H7 (cell line): ENCODE results near the gene SRP19. TPM values are rescaled to one million over a fixed set of nuclear protein-coding genes. Genes with fewer than 3 reads are reported as not detected.
"Not testable (repeated sequence)": the region's sequence is repeated elsewhere in the genome, so short reads cannot be mapped to it uniquely, and the experiment has no call there.

Experiments used
- DNase-seq: peaks from one replicate; pipeline ENCODE4 v3.0.0; 2012
- H3K27me3 ChIP-seq: 2 replicates; pipeline ENCODE4 v1.6.0; 2011; ENCODE audit warnings: mild to moderate bottlenecking, low read length; ENCODE audit not compliant: control insufficient read depth, insufficient read depth
- H3K36me3 ChIP-seq: replicated peaks from 2 replicates; pipeline ENCODE4 v1.5.1; 2011; ENCODE audit warnings: low read length; ENCODE audit not compliant: control insufficient read depth, insufficient read depth
- H3K4me3 ChIP-seq: 2 replicates; pipeline ENCODE4 v1.5.1; 2011; ENCODE audit warnings: low read depth, mild to moderate bottlenecking, control low read depth, low read length, moderate library complexity; ENCODE audit not compliant: insufficient read depth
- total RNA-seq: library from RNA; depleted of rRNA; stranded (reverse); fragments of >200 nt; shearing (Covaris generic); gene quantifications from 2 replicates; pipeline ENCODE4 v1.2.3, GENCODE V29; 2014

The SRP19 gene
- total RNA-seq, 1 experiment from 2014 or later: 72.7 TPM

DNA sequence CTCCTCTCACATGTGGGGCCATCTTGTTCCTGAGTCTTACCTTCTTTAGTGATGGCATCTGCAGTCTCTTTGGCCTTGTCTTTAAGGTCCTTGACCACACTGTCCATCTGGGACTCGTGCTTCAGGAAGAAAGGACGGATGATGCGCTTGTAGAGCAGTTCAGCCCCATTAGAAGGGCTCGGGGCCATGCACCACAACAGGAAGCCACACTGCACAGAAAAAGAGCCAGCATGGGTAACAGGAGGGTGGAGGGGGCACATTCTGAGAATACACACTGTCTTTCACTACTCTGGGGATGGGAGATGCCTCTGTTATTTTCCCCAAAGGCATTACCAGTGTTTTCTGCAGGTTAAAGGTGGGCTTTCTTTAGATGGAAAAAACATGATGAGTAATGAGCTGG is 25.9 kb downstream of the SRP19 start:
- H3K4me3 ChIP-seq: no peak overlapping the region
- no peaks in the 10 kb centered on the region for H3K27me3 ChIP-seq
- peaks cover 12% of the 10 kb centered on the region for H3K36me3 ChIP-seq
- no peak for DNase-seq

DNA sequence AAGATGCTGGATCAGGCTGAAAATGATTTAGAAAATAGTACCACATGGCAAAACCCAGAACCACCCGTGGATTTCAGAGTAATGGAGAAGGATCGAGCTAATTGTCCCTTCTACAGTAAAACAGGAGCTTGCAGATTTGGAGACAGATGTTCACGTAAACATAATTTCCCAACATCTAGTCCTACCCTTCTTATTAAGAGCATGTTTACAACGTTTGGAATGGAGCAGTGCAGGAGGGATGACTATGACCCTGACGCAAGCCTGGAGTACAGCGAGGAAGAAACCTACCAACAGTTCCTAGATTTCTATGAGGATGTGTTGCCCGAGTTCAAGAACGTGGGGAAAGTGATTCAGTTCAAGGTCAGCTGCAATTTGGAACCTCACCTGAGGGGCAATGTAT is 31.0 kb downstream of the SRP19 start:
- not testable (repeated sequence) for H3K36me3 ChIP-seq

DNA sequence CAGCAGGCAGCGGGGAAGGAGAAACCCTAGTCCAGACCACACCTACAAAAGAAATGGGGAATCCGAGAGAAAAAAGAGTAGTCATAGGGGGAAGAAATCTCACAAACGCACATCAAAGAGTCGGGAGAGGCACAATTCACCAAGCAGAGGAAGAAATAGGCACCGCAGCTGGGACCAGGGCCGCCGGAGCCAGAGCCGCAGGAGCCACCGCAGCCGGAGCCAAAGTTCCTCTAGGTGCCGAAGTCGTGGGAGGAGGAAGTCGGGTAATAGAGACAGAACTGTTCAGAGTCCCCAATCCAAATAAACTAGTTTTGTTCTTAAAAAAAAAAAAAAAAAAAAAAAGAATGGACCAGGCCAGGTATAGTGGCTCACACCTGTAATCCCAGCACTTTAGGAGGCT is 31.7 kb downstream of the SRP19 start:
- no peak overlapping the region for H3K4me3 ChIP-seq
- peaks cover 2% of the 10 kb centered on the region for H3K36me3 ChIP-seq
- no peak for DNase-seq
- no peaks in the 10 kb centered on the region for H3K27me3 ChIP-seq

More for the DNA sequence above, 31.0 kb downstream of the SRP19 start:
- not testable (repeated sequence) for H3K4me3 ChIP-seq, H3K27me3 ChIP-seq, DNase-seq

- peaks cover 2% of the 10 kb centered on the region for H3K36me3 ChIP-seq
- no peak overlapping the region for H3K4me3 ChIP-seq
- DNase-seq: no peak
- no peaks in the 10 kb centered on the region for H3K27me3 ChIP-seq
Measured at GRCh38 chr5:112895682-112896081, 34.6 kb downstream of the SRP19 start.

GRCh38 chr5:112902561-112902960 is 41.5 kb downstream of the SRP19 start:
- no peak for DNase-seq
- Histone ChIP-seq H3K36me3 (peaks cover 1% of the 10 kb centered on the region; the same call in 1 of the 2 replicates), H3K27me3 (no peaks in the 10 kb centered on the region), H3K4me3 (no peak overlapping the region)

DNA sequence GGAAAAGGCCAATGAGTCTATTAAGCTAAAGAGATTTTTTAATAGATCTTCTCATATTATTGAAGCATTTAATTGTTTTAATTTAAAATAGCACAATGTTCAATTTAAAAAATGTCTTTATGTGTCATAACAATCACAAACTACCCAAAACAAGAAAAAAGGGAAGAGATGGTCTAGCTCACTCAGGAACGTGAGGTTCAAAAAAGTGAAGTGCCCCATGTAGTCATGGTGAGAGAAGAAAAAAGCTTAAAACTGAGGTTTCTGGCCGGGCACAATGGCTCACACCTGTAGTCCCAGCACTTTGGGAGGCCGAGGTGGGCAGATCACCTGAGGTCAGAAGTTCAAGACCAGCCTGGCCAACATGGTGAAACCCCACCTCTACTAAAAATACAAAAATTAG is 43.9 kb downstream of the SRP19 start:
- not testable (repeated sequence) for DNase-seq, H3K36me3 ChIP-seq, H3K4me3 ChIP-seq, H3K27me3 ChIP-seq

DNA sequence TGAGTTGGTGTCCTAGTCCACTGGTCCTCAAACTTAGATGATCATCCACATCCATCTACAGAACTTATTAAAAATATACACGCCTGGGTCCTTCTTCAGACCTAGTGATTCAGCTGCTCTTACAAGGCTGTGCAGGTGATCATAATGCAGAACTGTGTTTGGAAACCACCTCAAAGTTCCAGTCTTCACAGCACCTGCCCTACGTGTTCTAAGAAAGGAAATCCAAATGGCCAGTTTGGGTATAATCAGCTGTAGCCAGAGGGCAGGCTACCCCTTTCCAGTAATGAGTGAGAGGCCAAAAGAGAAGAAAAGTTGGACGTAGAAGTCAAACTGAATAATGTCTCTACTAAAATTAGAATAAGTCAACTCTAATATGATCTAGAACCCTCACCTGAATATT is 45.5 kb downstream of the SRP19 start:
- peaks cover 6% of the 10 kb centered on the region; the same call in 1 of the 2 replicates for H3K36me3 ChIP-seq
- no peak for DNase-seq
- H3K4me3 ChIP-seq: no peak overlapping the region
- H3K27me3 ChIP-seq: no peaks in the 10 kb centered on the region

DNA sequence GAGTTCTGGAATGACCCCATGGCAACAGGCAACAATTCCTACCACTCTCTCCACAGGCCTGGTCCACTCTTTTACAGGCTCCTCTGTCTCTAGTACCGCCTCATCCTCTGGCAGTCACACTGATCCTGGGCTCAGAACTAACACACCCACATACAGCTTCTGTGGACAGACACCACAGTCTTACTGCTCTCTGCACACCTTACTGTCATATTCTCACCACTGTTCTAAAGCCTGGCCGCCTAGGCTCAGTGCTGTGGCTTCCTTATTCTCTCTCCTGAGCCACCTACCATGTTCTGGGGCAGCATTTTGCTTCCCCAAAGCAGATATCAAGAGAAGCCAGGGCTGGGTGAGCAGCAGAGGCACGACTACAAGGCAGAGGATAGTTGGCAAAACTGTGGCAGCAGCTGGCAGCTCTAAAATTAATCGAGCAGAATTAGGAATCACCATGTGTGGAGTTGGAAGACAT is 46.1 kb downstream of the SRP19 start:
- no peaks in the 10 kb centered on the region for H3K27me3 ChIP-seq
- DNase-seq: no peak

DNA sequence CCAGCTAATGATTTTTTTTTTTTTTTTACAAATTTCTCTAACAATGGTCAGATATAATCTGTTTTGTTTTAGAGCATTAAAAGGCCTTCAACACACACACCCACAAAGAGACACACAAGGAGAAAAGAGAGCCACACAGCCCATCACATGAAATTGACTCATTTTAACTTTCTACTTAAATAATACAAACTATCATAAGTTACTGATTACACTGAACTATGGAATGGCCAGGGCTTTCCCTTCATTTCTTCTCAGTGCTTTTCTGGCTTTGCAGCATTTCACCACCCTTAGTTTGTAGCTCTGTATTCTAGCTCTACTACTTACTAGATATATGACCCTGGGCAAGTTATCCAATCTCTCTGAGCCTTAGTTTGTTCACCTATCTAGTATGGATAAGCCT is 47.8 kb downstream of the SRP19 start:
- no peak overlapping the region for H3K4me3 ChIP-seq

More for the DNA sequence above, 46.1 kb downstream of the SRP19 start:
- Histone ChIP-seq H3K4me3 (no peak overlapping the region), H3K36me3 (peaks cover 6% of the 10 kb centered on the region; the same call in 1 of the 2 replicates)

DNA sequence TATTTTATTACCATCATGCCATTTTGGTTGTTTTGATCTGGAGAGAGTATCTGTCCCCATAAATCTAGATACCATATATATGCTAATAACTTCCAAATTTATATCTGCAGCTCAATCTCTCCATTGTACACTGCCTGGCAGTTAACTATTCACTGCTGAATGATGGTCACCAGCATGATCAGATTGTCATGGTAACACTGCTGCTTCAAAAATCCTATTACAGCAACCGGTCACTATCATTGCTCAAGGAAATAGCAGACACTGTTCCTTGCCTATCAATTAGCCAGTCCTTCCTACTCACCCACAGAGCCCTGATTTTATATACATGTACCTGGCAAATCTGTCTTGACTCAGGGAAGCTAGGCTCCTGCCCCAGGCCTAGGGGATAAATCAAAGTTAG is 49.4 kb downstream of the SRP19 start:
- DNase-seq: no peak
- Histone ChIP-seq H3K27me3 (no peaks in the 10 kb centered on the region), H3K4me3 (no peak overlapping the region), H3K36me3 (peaks cover 6% of the 10 kb centered on the region; the same call in 1 of the 2 replicates)

More for the DNA sequence above, 47.8 kb downstream of the SRP19 start:
- Histone ChIP-seq H3K27me3 (no peaks in the 10 kb centered on the region), H3K36me3 (peaks cover 6% of the 10 kb centered on the region; the same call in 1 of the 2 replicates)
- DNase-seq: no peak

GRCh38 chr5:112914584-112914983 is 53.5 kb downstream of the SRP19 start:
- H3K36me3 ChIP-seq: peaks cover 15% of the 10 kb centered on the region
- DNase-seq: no peak

GRCh38 chr5:112915831-112916230 is 54.7 kb downstream of the SRP19 start:
- Histone ChIP-seq H3K27me3 (no peaks in the 10 kb centered on the region), H3K4me3 (no peak overlapping the region), H3K36me3 (peaks cover 13% of the 10 kb centered on the region)
- DNase-seq: no peak

More at GRCh38 chr5:112914584-112914983, 53.5 kb downstream of the SRP19 start:
- no peak overlapping the region for H3K4me3 ChIP-seq
- no peaks in the 10 kb centered on the region for H3K27me3 ChIP-seq

- Histone ChIP-seq H3K4me3 (no peak overlapping the region), H3K27me3 (peaks cover under 1% of the 10 kb centered on the region), H3K36me3 (peaks cover 13% of the 10 kb centered on the region)
- peak; percentile 63 for DNase-seq
Measured at GRCh38 chr5:112917453-112917995, 56.4 kb downstream of the SRP19 start.

DNA sequence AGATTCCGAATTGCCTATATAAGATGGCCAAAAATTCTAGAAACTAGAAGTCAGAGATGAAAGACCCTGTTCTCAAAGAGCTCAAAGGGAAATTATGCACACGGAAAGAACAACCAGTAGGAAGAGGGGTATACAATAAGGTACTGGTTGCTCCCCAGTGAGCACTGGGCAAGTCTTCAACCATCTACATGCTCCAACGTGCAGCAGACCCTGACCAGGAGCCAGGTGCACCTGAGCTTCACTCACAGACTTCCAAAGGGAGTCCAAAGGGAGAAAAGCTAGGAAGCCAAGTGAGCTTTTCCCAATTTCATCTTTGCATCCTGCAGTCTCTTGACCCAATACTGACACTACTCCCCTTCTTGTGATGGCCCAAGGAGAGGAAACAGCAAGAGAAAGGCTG is 57.0 kb downstream of the SRP19 start:
- DNase-seq: no peak
- no peak overlapping the region for H3K4me3 ChIP-seq
- H3K36me3 ChIP-seq: peaks cover 13% of the 10 kb centered on the region
- peaks cover 5% of the 10 kb centered on the region for H3K27me3 ChIP-seq

GRCh38 chr5:112918679-112919078 is 57.6 kb downstream of the SRP19 start:
- no peak for DNase-seq
- Histone ChIP-seq H3K36me3 (peaks cover 13% of the 10 kb centered on the region), H3K4me3 (no peak overlapping the region), H3K27me3 (peaks cover 7% of the 10 kb centered on the region)
